ENCODE results near the gene SAMD13. TPM values are rescaled to one million over a fixed set of nuclear protein-coding genes. Genes with fewer than 3 reads are reported as not detected.

The SAMD13 gene
- total and polyA plus RNA-seq, 8 donors = 1.4 to 9.0 (median 4.1) TPM; not detected in 2

DNA sequence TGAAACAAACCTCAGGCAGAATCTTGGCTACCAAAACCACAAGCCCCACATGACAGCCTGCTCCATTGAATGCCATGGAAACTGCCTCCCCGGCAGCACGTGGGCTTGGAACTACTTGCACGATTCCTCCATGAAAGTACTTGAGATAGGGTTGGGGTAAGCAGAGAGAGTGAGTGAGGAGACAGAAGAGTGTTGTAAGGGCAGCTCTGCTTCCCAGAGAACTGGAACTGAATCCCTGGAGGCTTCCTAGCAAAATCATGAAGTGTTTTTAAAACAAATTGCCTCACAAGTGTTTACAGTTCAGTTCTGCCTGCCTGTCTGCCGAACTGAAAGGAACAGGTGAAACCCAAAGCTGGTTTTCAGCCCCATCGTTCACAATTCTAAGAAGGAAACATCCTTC lies 61.5 kb downstream of the SAMD13 start:
- 38 to 61% (median 52%) methylated on average over 5 of the region's 5 CpGs for WGBS, 5 donors
- TF ChIP-seq EP300 (IDR thresholded peaks at IDR 0.05) = no peak
- no peak for TF ChIP-seq CTCF (IDR thresholded peaks at IDR 0.05)
- TF ChIP-seq POLR2AphosphoS5 (IDR thresholded peaks at IDR 0.05) = no peak
- no peak for TF ChIP-seq POLR2A (IDR thresholded peaks at IDR 0.05)
- H3K4me1 ChIP-seq = peaks cover 0 to 16% (median 10%) of the 10 kb centered on the region in 4 donors
- intact Hi-C loops (cut with DNase I; ENCODE audit: low total_unique reads) = no loop called here
- no peaks in the 10 kb centered on the region for H3K27me3 ChIP-seq
- H3K36me3 ChIP-seq = no peaks in the 10 kb centered on the region
- H3K27ac ChIP-seq = peak overlapping the region in 1 of 5 donors; percentile 13
- no peak overlapping the region for H3K4me3 ChIP-seq
- no peaks in the 10 kb centered on the region for H3K9me3 ChIP-seq
- DNase-seq = no peak

DNA sequence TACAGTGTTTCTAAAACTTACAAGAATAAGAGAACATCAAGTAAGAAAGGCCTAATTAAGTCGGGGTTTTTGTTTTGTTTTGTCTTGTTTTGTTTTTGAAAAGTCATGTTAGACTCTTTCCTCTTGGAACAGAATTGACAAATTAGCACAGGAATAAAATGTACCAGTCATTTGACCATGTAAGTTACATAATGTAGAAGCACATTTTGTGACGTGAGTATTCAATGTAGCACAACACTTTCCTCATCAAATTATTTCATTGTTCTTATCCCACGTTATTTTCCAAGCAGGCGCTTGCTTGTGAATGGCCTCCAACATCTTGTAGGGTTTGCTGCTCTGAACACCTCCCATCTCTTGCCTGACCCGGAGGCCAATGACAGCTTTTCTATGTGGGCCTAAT lies 62.1 kb downstream of the SAMD13 start:
- peak overlapping the region in 1 of 5 donors; percentile 13 for H3K27ac ChIP-seq
- WGBS, 5 donors = 73 to 88% (median 81%) methylated on average over 5 of the region's 5 CpGs
- H3K9me3 ChIP-seq = no peaks in the 10 kb centered on the region
- H3K4me3 ChIP-seq = no peak overlapping the region
- no peaks in the 10 kb centered on the region for H3K27me3 ChIP-seq
- DNase-seq = no peak
- H3K4me1 ChIP-seq = peaks cover 0 to 16% (median 10%) of the 10 kb centered on the region in 4 donors
- intact Hi-C loops (cut with DNase I; ENCODE audit: low total_unique reads) = no loop called here
- no peaks in the 10 kb centered on the region for H3K36me3 ChIP-seq
- TF ChIP-seq CTCF (IDR thresholded peaks at IDR 0.05) (no peak), EP300 (IDR thresholded peaks at IDR 0.05) (no peak), POLR2A (IDR thresholded peaks at IDR 0.05) (no peak), POLR2AphosphoS5 (IDR thresholded peaks at IDR 0.05) (no peak)

GRCh38 chr1:84365225-84366221 lies 64.0 kb downstream of the SAMD13 start:
- 50 to 53% (median 51%) methylated on average over 3 of the region's 3 CpGs for WGBS, 5 donors
- peak overlapping the region in 2 of 5 donors; percentile 14 to 38 for H3K27ac ChIP-seq
- no peaks in the 10 kb centered on the region for H3K36me3 ChIP-seq
- peak in 1 of 2 donors; percentile 43 for DNase-seq
- H3K9me3 ChIP-seq = no peaks in the 10 kb centered on the region
- H3K27me3 ChIP-seq = no peaks in the 10 kb centered on the region
- intact Hi-C loops (cut with DNase I; ENCODE audit: low total_unique reads) = no loop called here
- peak in 1 of 3 donors; percentile 61 for TF ChIP-seq POLR2AphosphoS5 (IDR thresholded peaks at IDR 0.05)
- TF ChIP-seq CTCF (IDR thresholded peaks at IDR 0.05) = no peak
- no peak overlapping the region for H3K4me3 ChIP-seq
- peaks cover 0 to 16% (median 10%) of the 10 kb centered on the region in 4 donors for H3K4me1 ChIP-seq

- intact Hi-C loops (cut with DNase I; ENCODE audit: low total_unique reads) = no loop called here
- peaks cover 0 to 16% (median 10%) of the 10 kb centered on the region in 4 donors for H3K4me1 ChIP-seq
- 75 to 98% (median 92%) methylated on average over 2 of the region's 2 CpGs for WGBS, 5 donors
- no peaks in the 10 kb centered on the region for H3K9me3 ChIP-seq
- no peak overlapping the region for H3K4me3 ChIP-seq
- no peaks in the 10 kb centered on the region for H3K27me3 ChIP-seq
- no peak for DNase-seq
- H3K36me3 ChIP-seq = no peaks in the 10 kb centered on the region
- no peak for TF ChIP-seq POLR2A (IDR thresholded peaks at IDR 0.05)
- no peak for TF ChIP-seq CTCF (IDR thresholded peaks at IDR 0.05)
- no peak for TF ChIP-seq EP300 (IDR thresholded peaks at IDR 0.05)
- no peak for TF ChIP-seq POLR2AphosphoS5 (IDR thresholded peaks at IDR 0.05)
- peak overlapping the region in 2 of 5 donors; percentile 14 to 38 for H3K27ac ChIP-seq
These were observed 65.3 kb downstream of the SAMD13 start for GRCh38 chr1:84366786-84367185.
